GM19324 (cell line): Measurements from ENCODE around the gene ASTN2.
"Not testable (repeated sequence)": the region's sequence is repeated elsewhere in the genome, so short reads cannot be mapped to it uniquely, and the experiment has no call there.

ENCODE experiments used
- ATAC-seq: cut with Tn5 transposase; IDR thresholded peaks from one replicate; pipeline ENCODE4 v1.9.1; 2021; ENCODE audit warnings: mild to moderate bottlenecking, moderate library complexity; ENCODE audit not compliant: unreplicated experiment, low FRiP score

The ASTN2 gene

GRCh38 chr9:116941266-116941665 is 473.6 kb downstream of the ASTN2 start:
- ATAC-seq: no peak

GRCh38 chr9:116940614-116941215 is 474.1 kb downstream of the ASTN2 start:
- ATAC-seq: no peak

DNA sequence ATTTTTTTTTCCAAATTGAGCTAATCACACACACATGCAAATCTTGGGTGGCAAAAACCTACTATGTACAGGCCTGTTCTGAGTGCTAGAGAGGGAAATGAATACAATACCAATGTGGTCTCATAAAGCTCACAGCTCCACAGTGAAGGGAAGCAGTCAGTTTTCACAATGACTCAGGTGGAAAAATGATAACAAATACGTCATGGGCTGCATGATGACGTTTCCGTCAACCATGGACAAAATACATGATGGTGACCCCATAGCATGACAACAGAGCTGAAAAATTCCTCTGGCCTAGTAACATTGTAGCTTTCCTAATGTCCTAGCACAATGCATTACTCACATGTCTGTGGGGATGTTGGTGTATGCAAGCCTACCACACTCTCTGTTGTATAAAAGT is 475.2 kb downstream of the ASTN2 start:
- no peak for ATAC-seq

DNA sequence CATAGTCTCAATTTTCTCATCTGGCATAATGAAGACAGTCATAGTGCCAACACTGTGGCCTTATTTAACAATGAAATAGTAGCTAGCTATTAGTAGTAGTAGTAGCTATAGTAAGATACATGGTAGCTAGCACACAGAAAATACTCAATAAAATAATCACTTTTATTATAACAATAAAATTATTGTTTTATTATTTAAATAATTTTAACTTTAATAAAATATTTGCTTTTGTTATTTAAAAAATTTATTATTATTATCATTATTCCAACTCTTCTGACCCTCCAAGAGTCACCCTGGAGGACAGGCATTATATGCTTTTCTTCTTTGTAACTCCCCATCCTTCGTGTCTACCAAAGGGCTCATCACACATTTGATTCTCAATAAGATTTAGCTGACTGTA is 475.7 kb downstream of the ASTN2 start:
- ATAC-seq: no peak

- ATAC-seq: no peak
These were observed 477.5 kb downstream of the ASTN2 start for GRCh38 chr9:116937361-116937760.

GRCh38 chr9:116935149-116935897 is 479.5 kb downstream of the ASTN2 start:
- ATAC-seq: no peak

DNA sequence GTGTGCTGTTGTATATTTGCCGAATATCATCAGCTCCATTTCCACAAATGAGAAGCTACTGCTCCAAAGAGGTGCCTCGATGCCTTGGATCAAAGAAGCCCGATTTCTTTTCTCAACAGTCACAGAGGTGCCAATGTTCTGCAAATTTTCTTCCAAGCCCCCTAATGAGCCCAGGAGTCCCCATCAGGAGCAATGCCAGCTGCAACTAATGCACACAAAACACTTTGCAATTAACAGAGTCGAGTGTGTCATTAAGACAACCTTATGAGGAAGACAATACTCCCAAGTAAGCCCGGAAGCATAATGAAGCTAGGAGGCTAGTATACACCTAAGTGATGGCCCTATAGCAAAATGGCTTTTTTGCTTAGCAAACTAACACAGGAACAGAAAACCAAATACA is 480.7 kb downstream of the ASTN2 start:
- no peak for ATAC-seq

DNA sequence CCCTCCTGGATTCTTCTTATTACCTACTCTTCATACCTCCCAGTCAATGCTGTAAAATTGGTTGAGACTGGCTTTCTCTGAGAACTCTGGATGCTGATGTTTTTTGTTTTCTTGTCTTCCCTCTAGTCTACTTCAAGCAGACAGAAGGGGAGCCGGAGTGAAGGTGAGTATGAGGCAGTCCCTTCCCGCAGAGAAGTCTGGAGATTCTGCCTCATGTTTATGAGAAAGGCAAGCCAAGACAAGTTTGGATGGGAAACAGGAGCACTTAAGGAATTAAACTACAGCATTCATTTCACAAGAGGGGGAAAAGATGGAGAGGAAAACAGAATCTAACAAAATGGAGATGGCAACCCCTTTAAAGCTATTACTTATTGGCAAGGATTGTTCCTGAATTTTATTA is 481.6 kb downstream of the ASTN2 start:
- ATAC-seq: no peak

- ATAC-seq: no peak
These were observed 485.2 kb downstream of the ASTN2 start for GRCh38 chr9:116929621-116930020.

GRCh38 chr9:116928884-116929283 is 486.0 kb downstream of the ASTN2 start:
- no peak for ATAC-seq

- ATAC-seq: no peak
These were observed 486.6 kb downstream of the ASTN2 start for GRCh38 chr9:116928289-116928688.

DNA sequence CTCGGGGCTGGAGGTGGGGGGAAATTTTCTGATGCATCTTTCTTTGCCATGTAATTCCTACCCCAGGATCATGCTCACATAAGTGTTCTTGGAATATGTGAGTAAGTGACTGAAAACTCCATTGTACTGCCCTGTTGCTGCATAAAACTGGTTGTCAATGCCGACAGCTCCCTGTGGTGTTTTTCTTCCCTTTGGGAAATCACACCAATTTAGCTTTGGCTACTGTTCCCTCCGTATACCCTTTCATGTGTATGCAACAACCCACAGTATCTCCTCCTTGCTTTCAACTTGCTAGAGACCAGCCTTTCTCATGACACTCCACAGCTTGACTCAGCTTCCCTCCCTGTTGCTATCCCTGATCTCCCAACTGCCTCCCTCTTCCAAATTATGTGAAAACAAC is 487.1 kb downstream of the ASTN2 start:
- ATAC-seq: no peak

DNA sequence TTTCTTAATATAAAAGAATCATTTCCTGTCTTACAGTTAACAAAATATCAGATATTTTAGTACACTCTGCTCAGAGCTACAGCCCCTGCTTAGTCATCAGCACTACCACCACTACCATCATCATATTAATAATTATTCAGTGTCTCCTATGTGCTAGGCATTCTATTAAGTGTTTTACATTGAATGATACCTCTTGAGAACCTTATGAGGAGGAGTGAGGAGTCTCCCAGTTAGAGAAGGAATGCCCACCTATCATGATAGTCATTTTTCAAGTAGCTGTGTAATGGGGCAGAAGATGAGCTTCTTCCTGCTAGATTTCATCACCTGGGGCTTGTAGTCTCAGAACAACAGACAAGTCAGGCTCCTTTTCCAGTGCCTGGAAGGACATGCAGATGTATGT is 489.7 kb downstream of the ASTN2 start:
- no peak for ATAC-seq

GRCh38 chr9:116924462-116925110 is 490.3 kb downstream of the ASTN2 start:
- ATAC-seq: no peak

GRCh38 chr9:116917895-116918508 is 496.9 kb downstream of the ASTN2 start:
- not testable (repeated sequence) for ATAC-seq

- no peak for ATAC-seq
These were observed 501.3 kb downstream of the ASTN2 start for GRCh38 chr9:116913536-116913935.

DNA sequence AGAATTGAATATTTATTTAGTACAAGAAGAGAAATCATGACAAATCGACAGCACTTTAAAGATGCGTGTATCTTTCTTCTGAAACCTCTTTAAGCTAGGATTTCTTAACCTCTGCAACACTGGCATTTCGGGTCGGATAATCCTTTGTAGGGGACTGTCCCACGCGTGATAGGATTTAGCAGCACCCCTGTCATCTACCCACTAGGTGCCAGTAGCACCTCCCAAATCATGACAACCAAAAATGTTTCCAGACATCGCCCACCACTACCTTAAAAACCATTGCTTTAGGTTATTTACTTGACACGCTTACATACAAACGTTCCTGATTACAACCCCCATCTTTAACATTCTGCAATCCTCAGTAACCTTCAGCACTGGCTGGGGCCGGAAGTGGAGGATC is 504.7 kb downstream of the ASTN2 start:
- no peak for ATAC-seq

- no peak for ATAC-seq
These were observed 506.9 kb downstream of the ASTN2 start for GRCh38 chr9:116907989-116908388.

DNA sequence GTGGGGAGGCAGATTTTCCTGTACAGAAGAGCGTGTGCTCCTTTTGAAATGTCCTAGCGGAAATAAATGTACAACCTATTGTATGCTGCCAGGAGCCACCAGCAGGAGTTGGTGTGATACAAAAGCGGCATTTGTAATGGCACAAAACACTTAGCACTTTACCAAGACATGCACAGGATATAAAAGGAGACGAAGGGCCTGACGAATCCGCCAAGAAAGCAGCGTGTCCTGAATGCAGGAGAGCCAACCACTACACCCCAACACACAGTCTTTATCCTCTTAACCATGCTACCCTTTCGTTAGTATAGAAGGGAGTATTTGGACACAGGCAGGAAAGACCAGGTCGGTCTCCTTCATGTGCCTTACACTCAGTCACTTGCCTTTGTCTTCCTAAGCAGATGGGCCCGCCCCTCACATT is 509.7 kb downstream of the ASTN2 start:
- ATAC-seq: no peak

GRCh38 chr9:116904165-116904564 is 510.7 kb downstream of the ASTN2 start:
- ATAC-seq: no peak

DNA sequence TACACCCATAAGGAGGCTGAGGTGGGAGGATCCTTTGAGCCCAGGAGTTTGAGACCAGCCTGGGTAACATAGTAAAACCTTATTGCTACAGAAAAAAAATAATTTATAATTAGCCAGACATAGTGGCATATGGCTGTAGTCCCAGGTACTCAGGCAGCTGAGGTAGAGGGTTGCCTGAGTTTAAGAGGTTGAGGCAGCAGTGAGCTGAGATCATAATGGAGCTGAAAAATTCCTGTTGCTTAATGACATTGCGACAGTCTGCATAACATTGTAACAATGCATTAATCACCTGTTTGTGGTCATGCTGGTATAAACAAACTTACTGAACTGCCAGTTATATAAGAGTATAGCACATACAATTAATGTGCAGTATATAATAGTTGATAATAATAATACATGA is 513.6 kb downstream of the ASTN2 start:
- no peak for ATAC-seq
